Gastroesophageal sphincter (tissue), 4 donors: ENCODE data around the gene MYCBPAP. TPM values are rescaled to one million over a fixed set of nuclear protein-coding genes. Genes with fewer than 3 reads are reported as not detected.

ENCODE experiments used
- ATAC-seq: fragments of 150-250 bp; one replicate; pipeline ENCODE4 v1.9.1; 2016; ENCODE audit warnings: mild to moderate bottlenecking, moderate library complexity
- H3K27ac ChIP-seq, 4 donors: fragments of 200-600 bp; sonication (generic) in 3 of 4; 1 replicate in 3 of 4; 2 replicates in 1 of 4; pipeline ENCODE4 v1.5.1; 2016 to 2019
- H3K27me3 ChIP-seq: fragments of 200-600 bp; sonication (generic); one replicate; pipeline ENCODE4 v1.5.1; 2019
- H3K36me3 ChIP-seq, 2 donors: fragments of 200-600 bp; sonication (generic); one replicate each; pipeline ENCODE4 v1.5.1; 2019; ENCODE audit warnings: control low read depth in 1 of 2
- H3K4me1 ChIP-seq, 3 donors: fragments of 200-600 bp; sonication (generic); 1 replicate in 2 of 3; 2 replicates in 1 of 3; pipeline ENCODE4 v1.5.1; 2016 to 2019; ENCODE audit warnings: control low read depth in 2 of 3
- H3K4me3 ChIP-seq, 2 donors: fragments of 200-600 bp; sonication (generic); one replicate each; pipeline ENCODE4 v1.5.1; 2019; ENCODE audit warnings: mild to moderate bottlenecking in 1 of 2, moderate library complexity in 1 of 2
- H3K9me3 ChIP-seq, 3 donors: fragments of 200-600 bp; sonication (generic); one replicate each; pipeline ENCODE4 v1.5.1; 2017 to 2019; ENCODE audit warnings: control low read depth in 2 of 3
- CTCF ChIP-seq, 4 experiments: fragments of 200-600 bp in 2 of 4; fragments of 450-650 bp in 2 of 4; sonication (generic) in 1 of 4; IDR thresholded peaks; one replicate each; pipeline ENCODE4 v1.5.1; 2017 to 2019; ENCODE audit warnings: antibody characterized with exemption in 4 of 4, mild to moderate bottlenecking in 2 of 4, moderate library complexity in 2 of 4
- EP300 ChIP-seq: sonication (generic); formaldehyde crosslinking; IDR thresholded peaks from one replicate; pipeline ENCODE4 v1.6.1; 2017; ENCODE audit warnings: antibody characterized with exemption, mild to moderate bottlenecking
- POLR2A ChIP-seq, 2 donors: fragments of 450-650 bp; IDR thresholded peaks; one replicate each; pipeline ENCODE4 v1.6.1; 2017; ENCODE audit warnings: antibody characterized with exemption in 2 of 2, mild to moderate bottlenecking in 2 of 2, moderate library complexity in 1 of 2
- POLR2AphosphoS5 ChIP-seq: sonication (generic); formaldehyde crosslinking; IDR thresholded peaks from one replicate; pipeline ENCODE4 v1.6.1; 2017; ENCODE audit warnings: antibody characterized with exemption
- WGBS, 2 donors: methylation state at CpG; one replicate each; pipeline ENCODE4 v1.1.5; 2018; ENCODE audit warnings: low coverage in 1 of 2; 5-methylcytosine and 5-hydroxymethylcytosine counted together
- total RNA-seq, 4 donors: library from RNA; depleted of rRNA; stranded (reverse); fragments of >200 nt; gene quantifications; one replicate each; pipeline ENCODE4 v1.1.0, GENCODE V29; 2016

The MYCBPAP gene
- total RNA-seq, 4 donors from 2014 or later = 0.27 to 0.31 TPM; not detected in 2

GRCh38 chr17:50532452-50533024, 24.3 kb downstream of the MYCBPAP start, which contains the start of gene EPN3:
Gene EPN3, plus strand, starts transcription at chr17:50532735. Its CDS starts 3,822 bp downstream, at chr17:50536557.
- peaks cover 70% of the 10 kb centered on the region for H3K27me3 ChIP-seq
- H3K27ac ChIP-seq = no peak within 1 kb of the TSS
- no peak for TF ChIP-seq POLR2A (IDR thresholded peaks at IDR 0.05)
- no peak for TF ChIP-seq CTCF (IDR thresholded peaks at IDR 0.05)
- no peak for TF ChIP-seq POLR2AphosphoS5
- TF ChIP-seq EP300 = no peak
- WGBS, 2 donors = 17% methylated on average over 2 of the region's 21 CpGs; no CpG with 5 or more reads in 1 of the 2 donors
- no peaks in the 10 kb centered on the region for H3K36me3 ChIP-seq
- peak within 1 kb of the TSS in 1 of 2 donors; percentile 22 for H3K4me3 ChIP-seq
- no peaks in the 10 kb centered on the region for H3K9me3 ChIP-seq
- H3K4me1 ChIP-seq = peaks cover 0 to 28% (median 9%) of the 10 kb centered on the region in 3 donors
- no peak for ATAC-seq

GRCh38 chr17:50533185-50533584, 24.9 kb downstream of the MYCBPAP start:
- Histone ChIP-seq H3K27ac (no peak overlapping the region), H3K27me3 (peaks cover 66% of the 10 kb centered on the region), H3K4me3 (no peak overlapping the region), H3K4me1 (peaks cover 0 to 28% (median 9%) of the 10 kb centered on the region in 3 donors), H3K9me3 (no peaks in the 10 kb centered on the region), H3K36me3 (no peaks in the 10 kb centered on the region)
- ATAC-seq = no peak
- 0 to 30% methylated on average over 1 to 3 of the region's 5 CpGs for WGBS, 2 donors
- no peak for TF ChIP-seq POLR2A (IDR thresholded peaks at IDR 0.05)
- no peak for TF ChIP-seq POLR2AphosphoS5
- TF ChIP-seq CTCF (IDR thresholded peaks at IDR 0.05) = no peak
- TF ChIP-seq EP300 = no peak

GRCh38 chr17:50533720-50534148, 25.5 kb downstream of the MYCBPAP start:
- H3K9me3 ChIP-seq = no peaks in the 10 kb centered on the region
- H3K36me3 ChIP-seq = no peaks in the 10 kb centered on the region
- ATAC-seq = no peak
- TF ChIP-seq EP300 (no peak), POLR2AphosphoS5 (no peak)
- peak overlapping the region in 1 of 2 donors; percentile 22 for H3K4me3 ChIP-seq
- 0 to 4% methylated on average over 13 to 17 of the region's 17 CpGs for WGBS, 2 donors
- peaks cover 61% of the 10 kb centered on the region for H3K27me3 ChIP-seq
- H3K4me1 ChIP-seq = peaks cover 0 to 28% (median 9%) of the 10 kb centered on the region in 3 donors
- no peak overlapping the region for H3K27ac ChIP-seq

GRCh38 chr17:50534222-50534978, 26.2 kb downstream of the MYCBPAP start:
- Histone ChIP-seq H3K4me3 (no peak overlapping the region), H3K27me3 (peaks cover 54% of the 10 kb centered on the region), H3K9me3 (no peaks in the 10 kb centered on the region), H3K4me1 (peaks cover 0 to 28% (median 9%) of the 10 kb centered on the region in 3 donors), H3K36me3 (no peaks in the 10 kb centered on the region), H3K27ac (no peak overlapping the region)
- 76 to 88% methylated on average over 3 to 6 of the region's 24 CpGs for WGBS, 2 donors
- TF ChIP-seq EP300 (no peak), POLR2A (IDR thresholded peaks at IDR 0.05) (no peak), POLR2AphosphoS5 (no peak), CTCF (IDR thresholded peaks at IDR 0.05) (no peak)
- ATAC-seq = no peak

GRCh38 chr17:50534979-50535326, 26.7 kb downstream of the MYCBPAP start:
- Histone ChIP-seq H3K4me3 (no peak overlapping the region), H3K4me1 (peaks cover 0 to 28% (median 9%) of the 10 kb centered on the region in 3 donors), H3K27ac (no peak overlapping the region), H3K36me3 (no peaks in the 10 kb centered on the region), H3K27me3 (peaks cover 48% of the 10 kb centered on the region), H3K9me3 (no peaks in the 10 kb centered on the region)
- WGBS, 2 donors = no CpG with 5 or more reads among the region's 2 CpGs
- no peak for TF ChIP-seq CTCF (IDR thresholded peaks at IDR 0.05)
- no peak for TF ChIP-seq POLR2AphosphoS5
- no peak for TF ChIP-seq POLR2A (IDR thresholded peaks at IDR 0.05)
- TF ChIP-seq EP300 = no peak
- no peak for ATAC-seq
